ENCODE measurements around the gene URB2.
A peak's percentile ranks its signal among the peaks of the same experiment; 100 is the strongest.
"Not testable (repeated sequence)": the region's sequence is repeated elsewhere in the genome, so short reads cannot be mapped to it uniquely, and the experiment has no call there.

URB2 gene

GRCh38 chr1:229625915-229626831, at the start of gene URB2, which contains the start of gene TAF5L:
Gene URB2, plus strand, starts transcription at chr1:229626247. Its CDS starts 1,387 bp downstream, at chr1:229627634.
Gene TAF5L, minus strand, starts transcription at chr1:229626122. Its CDS starts 11,640 bp downstream, at chr1:229614482.
- DNase-seq (ENCODE audit: low spot score), result peak; percentile 89

GRCh38 chr1:229578168-229579058, 47.6 kb upstream of the URB2 start:
- DNase-seq (ENCODE audit: low spot score), result no peak

GRCh38 chr1:229579059-229579673, 46.9 kb upstream of the URB2 start:
- DNase-seq (ENCODE audit: low spot score), result no peak

- DNase-seq (ENCODE audit: low spot score), result no peak
Measured at GRCh38 chr1:229581485-229581884, 44.6 kb upstream of the URB2 start.

- DNase-seq (ENCODE audit: low spot score), result no peak
Measured at GRCh38 chr1:229582011-229582694, 43.9 kb upstream of the URB2 start.

- DNase-seq (ENCODE audit: low spot score), result no peak
Measured at GRCh38 chr1:229582715-229583114, 43.3 kb upstream of the URB2 start.

GRCh38 chr1:229585338-229585737, 40.7 kb upstream of the URB2 start:
- no peak for DNase-seq (ENCODE audit: low spot score)

- no peak for DNase-seq (ENCODE audit: low spot score)
Measured at GRCh38 chr1:229590119-229590518, 35.9 kb upstream of the URB2 start.

- no peak for DNase-seq (ENCODE audit: low spot score)
Measured at GRCh38 chr1:229593800-229594199, 32.2 kb upstream of the URB2 start.

- DNase-seq (ENCODE audit: low spot score), result no peak
Measured at GRCh38 chr1:229594227-229595008, 31.6 kb upstream of the URB2 start.

GRCh38 chr1:229595876-229596275, 30.2 kb upstream of the URB2 start:
- DNase-seq (ENCODE audit: low spot score), result not testable (repeated sequence)

- no peak for DNase-seq (ENCODE audit: low spot score)
Measured at GRCh38 chr1:229596925-229597699, 28.9 kb upstream of the URB2 start.

GRCh38 chr1:229597877-229598276, 28.2 kb upstream of the URB2 start:
- DNase-seq (ENCODE audit: low spot score), result no peak

GRCh38 chr1:229599218-229599954, 26.7 kb upstream of the URB2 start:
- no peak for DNase-seq (ENCODE audit: low spot score)

- peak; percentile 14 for DNase-seq (ENCODE audit: low spot score)
Measured at GRCh38 chr1:229600229-229600628, 25.8 kb upstream of the URB2 start.

- no peak for DNase-seq (ENCODE audit: low spot score)
Measured at GRCh38 chr1:229603371-229604005, 22.6 kb upstream of the URB2 start.

GRCh38 chr1:229607370-229607769, 18.7 kb upstream of the URB2 start:
- peak; percentile 28 for DNase-seq (ENCODE audit: low spot score)

- no peak for DNase-seq (ENCODE audit: low spot score)
Measured at GRCh38 chr1:229608590-229608989, 17.5 kb upstream of the URB2 start.

GRCh38 chr1:229613938-229614337, 12.1 kb upstream of the URB2 start:
- no peak for DNase-seq (ENCODE audit: low spot score)

Measured in activated CD4-positive, alpha-beta T cell treated with anti-CD3 and anti-CD28 coated beads, Interleukin-2, Interleukin-4, amounts not matched to agents 100 ng/mL and 50 ng/mL, durations not matched to agents 16 hours and 8 hours (primary cell).